ENCODE results near the gene SLC25A15. TPM values are rescaled to one million over a fixed set of nuclear protein-coding genes. Genes with fewer than 3 reads are reported as not detected.
"Not testable (repeated sequence)": the region's sequence is repeated elsewhere in the genome, so short reads cannot be mapped to it uniquely, and the experiment has no call there.

The SLC25A15 gene
- total RNA-seq, 1 experiment from 2014 or later, result 24.5 TPM

DNA sequence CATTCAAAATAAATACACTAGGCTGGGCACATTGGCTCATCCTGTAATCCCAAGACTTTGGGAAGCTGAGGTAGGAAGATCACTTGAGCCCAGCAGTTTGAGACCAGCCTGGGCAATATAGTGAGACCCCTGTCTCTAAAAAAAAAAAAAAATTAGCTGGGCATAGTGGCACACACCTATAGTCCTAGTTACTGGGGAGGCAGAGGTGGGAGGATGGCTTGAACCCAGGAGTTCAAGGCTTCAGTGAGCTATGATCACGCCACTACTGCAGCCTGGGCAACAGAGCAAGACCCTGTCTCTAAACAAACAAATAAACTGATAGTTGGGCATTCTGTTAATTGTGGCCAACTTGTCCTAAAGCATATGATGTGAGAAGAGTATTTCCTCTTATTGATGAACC lies 6.4 kb upstream of the SLC25A15 start:
- H3K9me2 ChIP-seq (ENCODE audit: insufficient read depth); H3K27me3 ChIP-seq (ENCODE audit: insufficient read depth, low read length); H3K9ac ChIP-seq (ENCODE audit: low read length); POLR2A ChIA-PET; H3K36me3 ChIP-seq (ENCODE audit: control insufficient read depth in 1 of 2, insufficient read depth in 2 of 2, low read length in 2 of 2); H3K79me2 ChIP-seq (ENCODE audit: insufficient read depth, low read length); H3K27ac ChIP-seq (ENCODE audit: low read depth, low read length); DNase-seq (ENCODE audit: low read depth, low spot score); BruUV-seq (replicated peaks); H4K20me1 ChIP-seq (ENCODE audit: insufficient read depth); intact Hi-C loops (cut with micrococcal nuclease); ATAC-seq; H2AFZ ChIP-seq (ENCODE audit: low read depth, low read length, poor library complexity, severe bottlenecking); H3K9me3 ChIP-seq (ENCODE audit: control insufficient read depth in 1 of 2, insufficient read depth in 1 of 2, low read depth in 1 of 2, low read length in 2 of 2); H3K4me2 ChIP-seq (ENCODE audit: low read length); CTCF ChIA-PET; H3K4me3 ChIP-seq (replicated peaks in 1 of 2; ENCODE audit: low read depth in 1 of 2, low read length in 2 of 2): not testable (repeated sequence)
- RAD21 ChIA-PET (ENCODE audit: low non-redundant PET in 1 of 2, low total read pairs in 2 of 2, uncharacterized antibody in 2 of 2, unreplicated experiment in 2 of 2), result interaction anchor here in 1 of 2 experiments (0.5 kb wide), 1 partner anchor 72 kb away, joined by 3 read pairs; no protein-coding TSS in a partner anchor
- H3K4me1 ChIP-seq (ENCODE audit: control insufficient read depth in 1 of 2, insufficient read depth in 2 of 2, low read length in 2 of 2), result peaks cover 23 to 38% of the 10 kb centered on the region in 2 experiments

GRCh38 chr13:40784540-40784939 lies 4.9 kb upstream of the SLC25A15 start:
- POLR2A ChIA-PET, result no interaction called here

More at GRCh38 chr13:40784540-40784939, 4.9 kb upstream of the SLC25A15 start:
- H2AFZ ChIP-seq (ENCODE audit: low read depth, low read length, poor library complexity, severe bottlenecking), result no peak overlapping the region
- TF ChIP-seq JUND (IDR thresholded peaks at IDR 0.05), result no peak
- TF ChIP-seq, protein P1, sequence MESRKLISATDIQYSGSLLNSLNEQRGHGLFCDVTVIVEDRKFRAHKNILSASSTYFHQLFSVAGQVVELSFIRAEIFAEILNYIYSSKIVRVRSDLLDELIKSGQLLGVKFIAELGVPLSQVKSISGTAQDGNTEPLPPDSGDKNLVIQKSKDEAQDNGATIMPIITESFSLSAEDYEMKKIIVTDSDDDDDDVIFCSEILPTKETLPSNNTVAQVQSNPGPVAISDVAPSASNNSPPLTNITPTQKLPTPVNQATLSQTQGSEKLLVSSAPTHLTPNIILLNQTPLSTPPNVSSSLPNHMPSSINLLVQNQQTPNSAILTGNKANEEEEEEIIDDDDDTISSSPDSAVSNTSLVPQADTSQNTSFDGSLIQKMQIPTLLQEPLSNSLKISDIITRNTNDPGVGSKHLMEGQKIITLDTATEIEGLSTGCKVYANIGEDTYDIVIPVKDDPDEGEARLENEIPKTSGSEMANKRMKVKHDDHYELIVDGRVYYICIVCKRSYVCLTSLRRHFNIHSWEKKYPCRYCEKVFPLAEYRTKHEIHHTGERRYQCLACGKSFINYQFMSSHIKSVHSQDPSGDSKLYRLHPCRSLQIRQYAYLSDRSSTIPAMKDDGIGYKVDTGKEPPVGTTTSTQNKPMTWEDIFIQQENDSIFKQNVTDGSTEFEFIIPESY (IDR thresholded peaks at IDR 0.05; ENCODE audit: extremely low read depth, insufficient replicate concordance, low read length), result no peak
- H4K20me1 ChIP-seq (ENCODE audit: insufficient read depth), result no peaks in the 10 kb centered on the region
- ChIA-PET RAD21 (ENCODE audit: low non-redundant PET in 1 of 2, low total read pairs in 2 of 2, uncharacterized antibody in 2 of 2, unreplicated experiment in 2 of 2) (no interaction called here), CTCF (no interaction called here)
- no peak overlapping the region for H3K27ac ChIP-seq (ENCODE audit: low read depth, low read length)
- no TSS peak for BruUV-seq (replicated peaks)
- no peak overlapping the region for H3K4me2 ChIP-seq (ENCODE audit: low read length)
- H3K36me3 ChIP-seq (ENCODE audit: control insufficient read depth in 1 of 2, insufficient read depth in 2 of 2, low read length in 2 of 2), result no peaks in the 10 kb centered on the region
- H3K27me3 ChIP-seq (ENCODE audit: insufficient read depth, low read length), result no peaks in the 10 kb centered on the region
- H3K9me3 ChIP-seq (ENCODE audit: control insufficient read depth in 1 of 2, insufficient read depth in 1 of 2, low read depth in 1 of 2, low read length in 2 of 2), result no peaks in the 10 kb centered on the region
- no peak for DNase-seq (ENCODE audit: low read depth, low spot score)
- H3K4me3 ChIP-seq (replicated peaks in 1 of 2; ENCODE audit: low read depth in 1 of 2, low read length in 2 of 2), result no peak overlapping the region
- no peaks in the 10 kb centered on the region for H3K79me2 ChIP-seq (ENCODE audit: insufficient read depth, low read length)
- H3K9me2 ChIP-seq (ENCODE audit: insufficient read depth), result no peaks in the 10 kb centered on the region
- intact Hi-C loops (cut with micrococcal nuclease), result no loop called here
- no peak overlapping the region for H3K9ac ChIP-seq (ENCODE audit: low read length)
- peaks cover 23 to 45% of the 10 kb centered on the region in 2 experiments for H3K4me1 ChIP-seq (ENCODE audit: control insufficient read depth in 1 of 2, insufficient read depth in 2 of 2, low read length in 2 of 2)
- no peak for ATAC-seq

Measured in HCT116 (cell line).